Type B pancreatic cell (in vitro differentiated cells): ENCODE data around the gene TMPRSS15. TPM values are rescaled to one million over a fixed set of nuclear protein-coding genes. Genes with fewer than 3 reads are reported as not detected.

Experiments used
- DNase-seq: peaks from one replicate; pipeline ENCODE4 v3.0.0; 2021; ENCODE audit warnings: mixed read lengths; ENCODE audit not compliant: unreplicated experiment; ENCODE audit errors: extremely low spot score
- H3K27ac Mint-ChIP-seq: 2 replicates; pipeline ENCODE4 v1.8.0; 2021; ENCODE audit warnings: mild to moderate bottlenecking, mixed read lengths
- H3K27me3 Mint-ChIP-seq: 2 replicates; pipeline ENCODE4 v1.8.0; 2021; ENCODE audit warnings: mixed read lengths
- H3K36me3 Mint-ChIP-seq: 2 replicates; pipeline ENCODE4 v1.8.0; 2021; ENCODE audit warnings: mixed read lengths
- H3K4me1 Mint-ChIP-seq: one replicate; pipeline ENCODE4 v1.8.0; 2021; ENCODE audit warnings: mixed read lengths; ENCODE audit not compliant: unreplicated experiment
- H3K4me3 Mint-ChIP-seq: 2 replicates; pipeline ENCODE4 v1.8.0; 2021; ENCODE audit warnings: mild to moderate bottlenecking, mixed read lengths
- H3K9me3 Mint-ChIP-seq: 2 replicates; pipeline ENCODE4 v1.8.0; 2021; ENCODE audit warnings: mixed read lengths
- CTCF ChIP-seq: fragments of 200-600 bp; sonication (generic); conservative IDR thresholded peaks from 2 replicates; pipeline ENCODE4 v1.5.0; 2021; ENCODE audit warnings: antibody characterized with exemption, mild to moderate bottlenecking
- total RNA-seq: library from RNA; stranded (reverse); gene quantifications from 2 replicates; pipeline ENCODE4 v1.2.1, GENCODE V29; 2021; ENCODE audit warnings: low replicate concordance

Gene TMPRSS15
- total RNA-seq, 1 donor from 2014 or later = 4.1 TPM

- no peak for TF ChIP-seq CTCF
- no peak for DNase-seq
- no peaks in the 10 kb centered on the region for H3K9me3 Mint-ChIP-seq
- H3K27ac Mint-ChIP-seq = no peak overlapping the region
- no peak overlapping the region for H3K4me3 Mint-ChIP-seq
- H3K4me1 Mint-ChIP-seq = no peaks in the 10 kb centered on the region
- H3K27me3 Mint-ChIP-seq = no peaks in the 10 kb centered on the region
- H3K36me3 Mint-ChIP-seq = no peaks in the 10 kb centered on the region
Observed at GRCh38 chr21:18349468-18349867, 54.1 kb downstream of the TMPRSS15 start.

- H3K27ac Mint-ChIP-seq = no peak overlapping the region
- H3K27me3 Mint-ChIP-seq = no peaks in the 10 kb centered on the region
- no peak for DNase-seq
- no peaks in the 10 kb centered on the region for H3K4me1 Mint-ChIP-seq
- no peak for TF ChIP-seq CTCF
- no peak overlapping the region for H3K4me3 Mint-ChIP-seq
- no peaks in the 10 kb centered on the region for H3K36me3 Mint-ChIP-seq
- H3K9me3 Mint-ChIP-seq = no peaks in the 10 kb centered on the region
Observed at GRCh38 chr21:18340387-18340942, 63.1 kb downstream of the TMPRSS15 start.

- Mint-ChIP-seq H3K27ac (no peak overlapping the region), H3K4me3 (no peak overlapping the region), H3K4me1 (no peaks in the 10 kb centered on the region), H3K36me3 (no peaks in the 10 kb centered on the region), H3K9me3 (no peaks in the 10 kb centered on the region), H3K27me3 (no peaks in the 10 kb centered on the region)
- no peak for TF ChIP-seq CTCF
- no peak for DNase-seq
Observed at GRCh38 chr21:18335651-18336236, 67.8 kb downstream of the TMPRSS15 start.

- H3K27me3 Mint-ChIP-seq = no peaks in the 10 kb centered on the region
- TF ChIP-seq CTCF = no peak
- no peak overlapping the region for H3K4me3 Mint-ChIP-seq
- no peaks in the 10 kb centered on the region for H3K36me3 Mint-ChIP-seq
- H3K27ac Mint-ChIP-seq = no peak overlapping the region
- no peaks in the 10 kb centered on the region for H3K4me1 Mint-ChIP-seq
- no peak for DNase-seq
- no peaks in the 10 kb centered on the region for H3K9me3 Mint-ChIP-seq
Observed at GRCh38 chr21:18334066-18334465, 69.5 kb downstream of the TMPRSS15 start.

- no peak for DNase-seq
Observed at GRCh38 chr21:18318156-18318555, 85.4 kb downstream of the TMPRSS15 start.

More at GRCh38 chr21:18318156-18318555, 85.4 kb downstream of the TMPRSS15 start:
- H3K4me1 Mint-ChIP-seq = no peaks in the 10 kb centered on the region
- no peak for TF ChIP-seq CTCF
- no peak overlapping the region for H3K4me3 Mint-ChIP-seq
- H3K27ac Mint-ChIP-seq = no peak overlapping the region
- H3K36me3 Mint-ChIP-seq = no peaks in the 10 kb centered on the region
- no peaks in the 10 kb centered on the region for H3K27me3 Mint-ChIP-seq
- peaks cover 4% of the 10 kb centered on the region for H3K9me3 Mint-ChIP-seq
